Measurements from ENCODE around the gene KYNU.
"Not testable (repeated sequence)": the region's sequence is repeated elsewhere in the genome, so short reads cannot be mapped to it uniquely, and the experiment has no call there.

The KYNU gene

GRCh38 chr2:143089520-143089919 lies 212.1 kb downstream of the KYNU start:
- not testable (repeated sequence) for DNase-seq (ENCODE audit: low spot score)

All from putamen (tissue), 1 donor.